ENCODE measurements around the gene MFNG. TPM values are rescaled to one million over a fixed set of nuclear protein-coding genes. Genes with fewer than 3 reads are reported as not detected.

Gene MFNG
- total RNA-seq, 1 experiment from 2014 or later = 4.5 TPM

DNA sequence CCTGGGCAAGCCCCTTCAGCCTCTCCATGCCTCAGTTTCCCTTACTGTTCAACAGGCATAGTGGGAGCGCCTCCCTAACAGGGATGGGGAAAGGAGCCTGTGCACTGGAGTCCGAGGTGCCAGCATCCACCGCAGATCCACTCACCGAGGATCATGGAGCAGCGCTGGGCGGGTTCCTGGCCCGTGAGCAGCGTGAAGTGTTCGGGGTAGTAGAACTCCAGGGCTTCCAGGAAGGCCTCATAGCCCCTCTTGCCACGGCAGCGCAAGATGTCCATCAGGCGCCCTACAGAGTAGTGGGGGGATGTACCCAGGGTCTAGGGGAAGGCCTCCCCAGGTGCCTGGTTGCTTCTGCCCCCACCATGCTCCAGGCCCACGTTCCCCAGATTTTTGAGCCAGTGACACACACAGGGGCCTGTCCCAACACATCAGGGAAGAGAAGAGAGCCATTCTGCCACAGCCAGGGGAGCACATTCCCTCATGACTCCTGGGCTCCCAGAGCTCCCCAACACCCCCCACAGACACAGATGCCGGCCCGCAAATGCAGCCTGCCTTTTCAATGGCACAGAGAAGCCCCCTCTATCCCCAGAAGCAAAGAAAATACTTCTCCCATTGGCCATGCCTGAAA, 31.8 kb upstream of the MFNG start (continued):
- TF ChIP-seq TCF7L2 (IDR thresholded peaks at IDR 0.05; ENCODE audit: borderline replicate concordance, extremely low read depth, insufficient read depth, insufficient read length) (no peak), SIN3A (IDR thresholded peaks at IDR 0.05; ENCODE audit: low read depth) (no peak), POLR2A (IDR thresholded peaks at IDR 0.05; ENCODE audit: borderline replicate concordance, extremely low read depth, insufficient read depth, insufficient read length) (no peak)
- TF ChIP-seq, protein P1, sequence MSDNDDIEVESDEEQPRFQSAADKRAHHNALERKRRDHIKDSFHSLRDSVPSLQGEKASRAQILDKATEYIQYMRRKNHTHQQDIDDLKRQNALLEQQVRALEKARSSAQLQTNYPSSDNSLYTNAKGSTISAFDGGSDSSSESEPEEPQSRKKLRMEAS (IDR thresholded peaks at IDR 0.05) = no peak

DNA sequence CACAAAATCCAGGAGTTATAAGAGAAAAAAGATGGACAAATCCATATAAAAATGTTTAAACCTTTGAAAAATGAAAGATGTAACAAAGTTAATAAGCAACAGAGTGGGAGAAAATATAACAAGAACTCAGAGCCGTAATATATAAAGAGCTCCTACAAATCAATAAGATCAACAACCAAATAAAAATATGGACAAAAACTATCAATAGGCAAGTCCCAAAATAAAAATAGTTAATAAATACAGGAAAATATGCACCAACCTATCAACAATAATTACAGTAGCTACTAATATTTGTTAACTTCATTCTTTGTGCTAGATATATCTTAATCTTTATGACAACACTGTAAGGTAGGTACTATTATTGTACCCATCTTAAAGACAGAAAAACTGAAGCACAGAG, 30.3 kb upstream of the MFNG start:
- Histone ChIP-seq H3K36me3 (ENCODE audit: control insufficient read depth in 1 of 2, insufficient read depth in 2 of 2, low read length in 2 of 2) (peaks cover 4 to 25% of the 10 kb centered on the region in 2 experiments; a peak in 3 of 4 replicates), H3K27me3 (ENCODE audit: insufficient read depth, low read length) (no peaks in the 10 kb centered on the region), H2AFZ (ENCODE audit: low read depth, low read length, poor library complexity, severe bottlenecking) (no peak overlapping the region), H3K27ac (ENCODE audit: low read depth, low read length) (no peak overlapping the region), H3K9me3 (ENCODE audit: control insufficient read depth in 1 of 2, insufficient read depth in 1 of 2, low read depth in 1 of 2, low read length in 2 of 2) (no peaks in the 10 kb centered on the region), H3K9me2 (ENCODE audit: insufficient read depth) (no peaks in the 10 kb centered on the region), H4K20me1 (ENCODE audit: insufficient read depth) (no peaks in the 10 kb centered on the region; the same call in 1 of the 2 replicates), H3K9ac (ENCODE audit: low read length) (no peak overlapping the region), H3K79me2 (ENCODE audit: insufficient read depth, low read length) (peaks cover 40% of the 10 kb centered on the region), H3K4me3 (replicated peaks in 1 of 2; ENCODE audit: low read depth in 1 of 2, low read length in 2 of 2) (no peak overlapping the region), H3K4me1 (ENCODE audit: control insufficient read depth in 1 of 2, insufficient read depth in 2 of 2, low read length in 2 of 2) (peaks cover 27 to 59% of the 10 kb centered on the region in 2 experiments), H3K4me2 (ENCODE audit: low read length) (no peak overlapping the region)
- RAD21 ChIA-PET (ENCODE audit: low non-redundant PET in 1 of 2, low total read pairs in 2 of 2, uncharacterized antibody in 2 of 2, unreplicated experiment in 2 of 2) = no interaction called here
- ATAC-seq (no peak), DNase-seq (ENCODE audit: low read depth, low spot score) (no peak)
- TF ChIP-seq POLR2AphosphoS5 (IDR thresholded peaks at IDR 0.05; ENCODE audit: low read depth, low read length) = no peak
- CTCF ChIA-PET = no interaction called here
- no TSS peak for BruUV-seq (replicated peaks)
- intact Hi-C loops (cut with micrococcal nuclease) = no loop called here
- POLR2A ChIA-PET = no interaction called here

DNA sequence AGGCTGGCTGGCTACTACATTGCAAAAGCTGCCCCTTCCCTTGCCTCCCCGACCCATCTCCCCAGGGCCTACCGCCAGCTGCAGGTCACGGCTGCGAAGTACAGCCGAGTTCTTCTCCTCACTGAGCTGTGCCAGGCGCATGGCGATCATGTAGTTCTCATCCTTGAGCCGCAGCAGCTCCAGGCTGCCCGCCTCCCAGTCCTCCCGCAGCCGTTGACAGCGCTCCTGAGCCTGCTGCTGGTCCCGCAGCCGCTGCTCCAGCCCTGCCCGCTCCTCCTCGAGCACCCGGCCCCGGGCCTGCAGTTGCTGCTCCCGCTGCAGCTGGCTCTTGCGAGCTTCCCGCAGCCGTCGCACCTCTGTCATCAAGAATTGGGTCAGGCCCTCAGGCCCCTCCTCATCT, 29.7 kb upstream of the MFNG start:
- Histone ChIP-seq H3K4me3 (replicated peaks in 1 of 2; ENCODE audit: low read depth in 1 of 2, low read length in 2 of 2) (no peak overlapping the region), H3K4me2 (ENCODE audit: low read length) (no peak overlapping the region), H2AFZ (ENCODE audit: low read depth, low read length, poor library complexity, severe bottlenecking) (no peak overlapping the region), H3K9ac (ENCODE audit: low read length) (no peak overlapping the region), H3K9me2 (ENCODE audit: insufficient read depth) (no peaks in the 10 kb centered on the region), H4K20me1 (ENCODE audit: insufficient read depth) (no peaks in the 10 kb centered on the region; the same call in 1 of the 2 replicates), H3K79me2 (ENCODE audit: insufficient read depth, low read length) (peaks cover 41% of the 10 kb centered on the region), H3K27ac (ENCODE audit: low read depth, low read length) (no peak overlapping the region), H3K36me3 (ENCODE audit: control insufficient read depth in 1 of 2, insufficient read depth in 2 of 2, low read length in 2 of 2) (peaks cover 4 to 25% of the 10 kb centered on the region in 2 experiments; a peak in 3 of 4 replicates), H3K4me1 (ENCODE audit: control insufficient read depth in 1 of 2, insufficient read depth in 2 of 2, low read length in 2 of 2) (peaks cover 29 to 57% of the 10 kb centered on the region in 2 experiments), H3K27me3 (ENCODE audit: insufficient read depth, low read length) (no peaks in the 10 kb centered on the region), H3K9me3 (ENCODE audit: control insufficient read depth in 1 of 2, insufficient read depth in 1 of 2, low read depth in 1 of 2, low read length in 2 of 2) (no peaks in the 10 kb centered on the region)
- intact Hi-C loops (cut with micrococcal nuclease) = no loop called here
- POLR2A ChIA-PET = no interaction called here
- RAD21 ChIA-PET (ENCODE audit: low non-redundant PET in 1 of 2, low total read pairs in 2 of 2, uncharacterized antibody in 2 of 2, unreplicated experiment in 2 of 2) = no interaction called here
- ATAC-seq (no peak), DNase-seq (ENCODE audit: low read depth, low spot score) (no peak)
- no TSS peak for BruUV-seq (replicated peaks)
- CTCF ChIA-PET = interaction anchor here (0.6 kb wide), 1 partner anchor 248 kb away, joined by 3 read pairs; no protein-coding TSS in a partner anchor
- TF ChIP-seq YY1 (IDR thresholded peaks at IDR 0.05; ENCODE audit: extremely low read depth, insufficient replicate concordance, low read depth, low read length) (no peak), RAD21 (IDR thresholded peaks at IDR 0.05; ENCODE audit: low read depth) (no peak), CEBPB (IDR thresholded peaks at IDR 0.05; ENCODE audit: low read depth) (no peak), ELF1 (IDR thresholded peaks at IDR 0.05; ENCODE audit: borderline replicate concordance, low read depth) (no peak), EZH2phosphoT487 (IDR thresholded peaks at IDR 0.05; ENCODE audit: borderline replicate concordance) (no peak)
- TF ChIP-seq, protein P2, sequence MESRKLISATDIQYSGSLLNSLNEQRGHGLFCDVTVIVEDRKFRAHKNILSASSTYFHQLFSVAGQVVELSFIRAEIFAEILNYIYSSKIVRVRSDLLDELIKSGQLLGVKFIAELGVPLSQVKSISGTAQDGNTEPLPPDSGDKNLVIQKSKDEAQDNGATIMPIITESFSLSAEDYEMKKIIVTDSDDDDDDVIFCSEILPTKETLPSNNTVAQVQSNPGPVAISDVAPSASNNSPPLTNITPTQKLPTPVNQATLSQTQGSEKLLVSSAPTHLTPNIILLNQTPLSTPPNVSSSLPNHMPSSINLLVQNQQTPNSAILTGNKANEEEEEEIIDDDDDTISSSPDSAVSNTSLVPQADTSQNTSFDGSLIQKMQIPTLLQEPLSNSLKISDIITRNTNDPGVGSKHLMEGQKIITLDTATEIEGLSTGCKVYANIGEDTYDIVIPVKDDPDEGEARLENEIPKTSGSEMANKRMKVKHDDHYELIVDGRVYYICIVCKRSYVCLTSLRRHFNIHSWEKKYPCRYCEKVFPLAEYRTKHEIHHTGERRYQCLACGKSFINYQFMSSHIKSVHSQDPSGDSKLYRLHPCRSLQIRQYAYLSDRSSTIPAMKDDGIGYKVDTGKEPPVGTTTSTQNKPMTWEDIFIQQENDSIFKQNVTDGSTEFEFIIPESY (IDR thresholded peaks at IDR 0.05; ENCODE audit: extremely low read depth, insufficient replicate concordance, low read length) = no peak
- TF ChIP-seq, protein P3, sequence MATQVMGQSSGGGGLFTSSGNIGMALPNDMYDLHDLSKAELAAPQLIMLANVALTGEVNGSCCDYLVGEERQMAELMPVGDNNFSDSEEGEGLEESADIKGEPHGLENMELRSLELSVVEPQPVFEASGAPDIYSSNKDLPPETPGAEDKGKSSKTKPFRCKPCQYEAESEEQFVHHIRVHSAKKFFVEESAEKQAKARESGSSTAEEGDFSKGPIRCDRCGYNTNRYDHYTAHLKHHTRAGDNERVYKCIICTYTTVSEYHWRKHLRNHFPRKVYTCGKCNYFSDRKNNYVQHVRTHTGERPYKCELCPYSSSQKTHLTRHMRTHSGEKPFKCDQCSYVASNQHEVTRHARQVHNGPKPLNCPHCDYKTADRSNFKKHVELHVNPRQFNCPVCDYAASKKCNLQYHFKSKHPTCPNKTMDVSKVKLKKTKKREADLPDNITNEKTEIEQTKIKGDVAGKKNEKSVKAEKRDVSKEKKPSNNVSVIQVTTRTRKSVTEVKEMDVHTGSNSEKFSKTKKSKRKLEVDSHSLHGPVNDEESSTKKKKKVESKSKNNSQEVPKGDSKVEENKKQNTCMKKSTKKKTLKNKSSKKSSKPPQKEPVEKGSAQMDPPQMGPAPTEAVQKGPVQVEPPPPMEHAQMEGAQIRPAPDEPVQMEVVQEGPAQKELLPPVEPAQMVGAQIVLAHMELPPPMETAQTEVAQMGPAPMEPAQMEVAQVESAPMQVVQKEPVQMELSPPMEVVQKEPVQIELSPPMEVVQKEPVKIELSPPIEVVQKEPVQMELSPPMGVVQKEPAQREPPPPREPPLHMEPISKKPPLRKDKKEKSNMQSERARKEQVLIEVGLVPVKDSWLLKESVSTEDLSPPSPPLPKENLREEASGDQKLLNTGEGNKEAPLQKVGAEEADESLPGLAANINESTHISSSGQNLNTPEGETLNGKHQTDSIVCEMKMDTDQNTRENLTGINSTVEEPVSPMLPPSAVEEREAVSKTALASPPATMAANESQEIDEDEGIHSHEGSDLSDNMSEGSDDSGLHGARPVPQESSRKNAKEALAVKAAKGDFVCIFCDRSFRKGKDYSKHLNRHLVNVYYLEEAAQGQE (IDR thresholded peaks at IDR 0.05; ENCODE audit: low read depth) = no peak

All from HCT116 (cell line).